Activated naive CD4-positive, alpha-beta T cell treated with anti-CD3 and anti-CD28 coated beads, Interleukin-2, amount 50 U/mL, for 72 hours (primary cell): ENCODE data around the gene CHST12. TPM values are rescaled to one million over a fixed set of nuclear protein-coding genes. Genes with fewer than 3 reads are reported as not detected.
"Not testable (repeated sequence)": the region's sequence is repeated elsewhere in the genome, so short reads cannot be mapped to it uniquely, and the experiment has no call there.

Experiments used
- ATAC-seq, 2 donors: fragments of 150-1000 bp; cut with Tn5 transposase; 2 replicates each; pipeline ENCODE4 v1.10.0; 2021; ENCODE audit warnings: mild to moderate bottlenecking in 2 of 2, moderate library complexity in 2 of 2
- DNase-seq, 2 donors: peaks; one replicate each; pipeline ENCODE4 v3.0.0; 2021 to 2022; ENCODE audit warnings: low spot score in 2 of 2
- H3K27ac Mint-ChIP-seq, 2 donors: one replicate each; pipeline ENCODE4 v1.8.0; 2022; ENCODE audit warnings: mild to moderate bottlenecking in 2 of 2, mixed read lengths in 2 of 2
- H3K36me3 Mint-ChIP-seq, 2 donors: one replicate each; pipeline ENCODE4 v1.8.0; 2022; ENCODE audit warnings: mixed read lengths in 2 of 2
- H3K9me3 Mint-ChIP-seq, 2 donors: one replicate each; pipeline ENCODE4 v1.8.0; 2022; ENCODE audit warnings: mixed read lengths in 2 of 2
- total RNA-seq, 2 donors: library from RNA; stranded (reverse); gene quantifications; one replicate each; pipeline ENCODE4 v1.2.3, GENCODE V29; 2022

Gene CHST12
- total RNA-seq, 2 donors from 2014 or later: 1.3 to 2.6 TPM

DNA sequence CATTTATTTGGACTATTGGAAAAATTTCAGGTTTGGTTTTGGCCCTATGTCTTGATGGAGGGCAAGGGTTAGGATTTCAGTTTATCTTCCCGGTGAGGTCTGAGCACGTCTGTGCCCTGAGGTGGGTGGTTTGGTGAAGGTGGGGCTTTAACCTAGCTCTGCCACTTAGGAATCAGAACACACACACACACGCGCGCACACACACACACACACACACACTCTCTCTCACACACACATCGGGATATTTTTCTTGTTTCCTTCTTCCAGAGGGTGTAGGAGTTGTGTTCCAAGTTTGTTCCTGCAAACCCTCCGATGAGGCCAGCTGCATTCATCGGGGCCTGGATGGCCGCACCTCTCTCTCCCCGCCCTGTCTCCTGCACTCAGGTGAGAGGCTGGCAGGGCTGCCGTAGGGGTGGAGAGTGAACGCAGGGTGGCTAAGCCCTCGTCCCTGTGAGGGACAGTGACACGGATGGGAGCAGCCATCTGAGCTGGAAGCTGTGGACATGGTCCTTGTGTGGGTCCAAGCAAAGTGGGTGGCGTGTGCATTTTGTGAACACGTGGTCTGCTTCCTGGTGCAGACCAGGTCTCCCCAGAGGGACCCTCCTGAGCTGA is 34.2 kb downstream of the CHST12 start:
- no peak for ATAC-seq
- Mint-ChIP-seq H3K9me3 (no peaks in the 10 kb centered on the region), H3K27ac (no peak overlapping the region), H3K36me3 (no peaks in the 10 kb centered on the region)
- DNase-seq: no peak

DNA sequence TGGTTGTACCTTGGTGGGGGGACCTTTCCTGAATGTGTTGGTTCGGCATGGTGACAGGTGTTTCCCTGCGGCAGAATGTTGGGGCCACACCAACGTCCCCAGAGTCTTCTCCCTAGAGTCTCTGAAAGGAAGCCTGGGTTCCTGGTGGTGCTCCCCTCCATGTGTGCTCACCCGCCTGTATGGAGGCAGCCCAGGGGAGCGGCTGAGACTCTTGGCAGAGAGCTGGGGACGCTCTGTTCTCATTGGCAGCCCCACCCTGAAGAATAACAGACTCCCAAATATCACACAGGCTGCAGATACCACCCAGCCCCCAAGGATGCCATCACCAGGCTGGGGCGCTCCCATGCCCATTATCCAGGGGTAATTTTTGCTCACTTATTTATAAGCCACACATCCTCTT is 34.8 kb downstream of the CHST12 start:
- DNase-seq: no peak
- Mint-ChIP-seq H3K27ac (no peak overlapping the region), H3K9me3 (no peaks in the 10 kb centered on the region), H3K36me3 (no peaks in the 10 kb centered on the region)
- no peak for ATAC-seq

GRCh38 chr7:2438775-2439174 is 35.4 kb downstream of the CHST12 start:
- Mint-ChIP-seq H3K27ac (no peak overlapping the region), H3K9me3 (no peaks in the 10 kb centered on the region), H3K36me3 (no peaks in the 10 kb centered on the region)
- no peak for DNase-seq
- ATAC-seq: no peak

- Mint-ChIP-seq H3K36me3 (no peaks in the 10 kb centered on the region), H3K9me3 (no peaks in the 10 kb centered on the region), H3K27ac (no peak overlapping the region)
- DNase-seq (no peak), ATAC-seq (no peak)
These were observed 37.3 kb downstream of the CHST12 start for GRCh38 chr7:2440608-2441245.

DNA sequence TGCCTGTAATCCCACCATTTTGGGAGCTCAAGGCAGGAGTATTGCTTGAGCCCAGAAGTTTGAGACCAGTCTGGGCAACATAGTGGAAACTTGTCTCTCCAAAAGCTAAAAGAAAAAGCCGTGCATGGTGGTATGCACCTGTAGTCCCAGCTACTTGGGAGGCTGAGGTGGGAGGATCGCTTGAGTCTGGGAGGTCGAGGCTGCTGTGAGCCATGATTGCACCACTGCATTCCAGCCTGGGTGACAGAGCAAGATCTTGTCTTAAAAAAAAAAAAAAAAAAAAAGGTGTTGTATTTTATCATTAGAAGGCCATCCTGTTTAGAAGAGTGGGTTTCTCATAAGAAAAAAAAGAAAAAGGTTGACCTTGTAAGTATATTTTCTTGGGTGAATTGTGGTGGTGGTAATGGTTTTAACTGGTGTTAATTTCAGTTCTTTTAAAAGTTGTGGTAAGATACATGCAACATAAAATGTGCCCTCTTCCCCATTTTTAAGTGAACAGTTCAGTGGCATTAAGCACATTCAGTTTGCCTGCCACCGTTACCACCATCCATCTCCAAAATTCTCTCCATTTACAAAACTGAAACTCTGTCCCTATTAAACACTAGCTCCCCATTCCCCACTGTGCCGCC is 38.1 kb downstream of the CHST12 start:
- Mint-ChIP-seq H3K9me3 (no peaks in the 10 kb centered on the region), H3K36me3 (no peaks in the 10 kb centered on the region), H3K27ac (no peak overlapping the region)
- DNase-seq (no peak), ATAC-seq (no peak)

DNA sequence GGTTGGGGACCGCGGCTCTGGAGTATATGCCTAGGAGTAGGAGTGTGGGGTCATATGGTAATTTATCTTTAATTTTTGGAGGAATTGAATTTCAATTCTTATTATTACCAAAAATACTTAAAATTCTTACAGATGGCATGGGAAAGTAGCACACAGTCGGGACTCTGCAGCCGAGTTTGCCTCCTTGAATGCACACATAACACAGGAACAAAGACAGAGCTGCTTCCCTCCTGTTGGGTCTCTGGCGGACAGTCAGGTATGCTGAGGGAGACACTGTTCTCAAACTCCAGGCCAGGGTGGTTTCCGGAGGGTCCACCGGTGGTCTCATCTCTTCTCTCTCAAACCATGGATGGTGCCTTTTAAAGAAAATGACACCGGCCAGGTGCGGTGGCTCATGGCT is 40.1 kb downstream of the CHST12 start:
- no peaks in the 10 kb centered on the region for H3K9me3 Mint-ChIP-seq
- no peaks in the 10 kb centered on the region for H3K36me3 Mint-ChIP-seq
- no peak overlapping the region for H3K27ac Mint-ChIP-seq
- ATAC-seq: no peak
- DNase-seq: no peak

DNA sequence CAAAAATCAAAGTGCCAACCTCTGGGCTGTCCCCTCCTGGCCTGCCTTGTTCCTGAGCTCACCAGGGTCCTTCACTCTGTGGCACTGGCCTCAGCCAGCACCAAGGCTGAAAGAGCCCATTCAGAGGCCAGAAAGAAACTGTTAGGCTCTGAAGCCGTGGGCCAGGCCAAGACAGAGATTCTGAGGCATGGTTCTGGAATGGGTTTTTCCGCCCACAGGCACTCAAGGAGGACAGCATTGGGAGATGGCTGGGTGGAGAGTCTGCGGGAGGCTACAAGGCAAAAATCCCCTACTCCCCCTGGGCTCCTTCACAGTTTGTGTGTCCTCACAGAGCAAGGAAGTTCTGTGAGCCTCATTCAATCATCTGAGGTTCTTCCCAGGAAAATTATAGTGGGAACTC is 41.1 kb downstream of the CHST12 start:
- Mint-ChIP-seq H3K27ac (no peak overlapping the region), H3K9me3 (no peaks in the 10 kb centered on the region), H3K36me3 (no peaks in the 10 kb centered on the region)
- no peak for ATAC-seq
- DNase-seq: no peak

GRCh38 chr7:2445047-2445446 is 41.6 kb downstream of the CHST12 start:
- DNase-seq (no peak), ATAC-seq (no peak)
- no peak overlapping the region for H3K27ac Mint-ChIP-seq
- H3K36me3 Mint-ChIP-seq: no peaks in the 10 kb centered on the region
- H3K9me3 Mint-ChIP-seq: no peaks in the 10 kb centered on the region

DNA sequence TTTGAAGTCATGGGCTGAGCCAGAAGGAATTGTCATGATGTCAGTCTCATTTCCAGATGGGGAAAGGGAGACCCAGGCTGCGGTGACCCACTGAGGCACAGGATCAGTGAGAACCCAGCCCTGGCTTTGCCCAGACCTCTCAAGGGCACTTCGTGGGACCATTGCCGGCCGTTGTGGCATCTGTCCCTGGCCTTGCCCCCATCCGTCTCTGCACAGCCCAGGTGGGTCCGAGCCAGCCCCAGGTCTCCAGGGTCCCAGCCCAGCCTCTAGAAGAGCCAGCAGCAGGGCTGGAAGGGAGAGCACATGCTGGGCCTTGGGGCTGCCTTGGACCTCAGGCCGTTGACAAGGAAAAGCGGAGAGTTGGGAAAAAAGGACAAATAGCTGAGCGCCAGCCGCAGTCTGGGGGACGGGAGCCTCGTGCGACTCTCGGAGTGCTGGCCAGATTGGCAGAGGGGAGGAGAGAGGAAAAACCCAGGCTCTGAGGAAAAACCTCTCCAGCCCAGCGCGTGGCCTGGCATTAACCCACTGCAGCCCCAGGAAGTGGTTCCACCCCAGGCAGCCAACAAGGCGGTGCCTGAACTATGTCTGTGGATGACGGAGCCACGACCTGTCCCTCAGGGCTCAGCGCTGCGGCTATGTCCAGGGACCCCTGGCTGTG is 42.6 kb downstream of the CHST12 start:
- H3K9me3 Mint-ChIP-seq: no peaks in the 10 kb centered on the region
- no peak for ATAC-seq
- peak overlapping the region in 1 of 2 donors; percentile 44 for H3K27ac Mint-ChIP-seq
- DNase-seq: no peak
- H3K36me3 Mint-ChIP-seq: no peaks in the 10 kb centered on the region

- Mint-ChIP-seq H3K27ac (no peak overlapping the region), H3K36me3 (no peaks in the 10 kb centered on the region), H3K9me3 (no peaks in the 10 kb centered on the region)
- ATAC-seq (no peak), DNase-seq (no peak)
These were observed 43.3 kb downstream of the CHST12 start for GRCh38 chr7:2446676-2447075.

DNA sequence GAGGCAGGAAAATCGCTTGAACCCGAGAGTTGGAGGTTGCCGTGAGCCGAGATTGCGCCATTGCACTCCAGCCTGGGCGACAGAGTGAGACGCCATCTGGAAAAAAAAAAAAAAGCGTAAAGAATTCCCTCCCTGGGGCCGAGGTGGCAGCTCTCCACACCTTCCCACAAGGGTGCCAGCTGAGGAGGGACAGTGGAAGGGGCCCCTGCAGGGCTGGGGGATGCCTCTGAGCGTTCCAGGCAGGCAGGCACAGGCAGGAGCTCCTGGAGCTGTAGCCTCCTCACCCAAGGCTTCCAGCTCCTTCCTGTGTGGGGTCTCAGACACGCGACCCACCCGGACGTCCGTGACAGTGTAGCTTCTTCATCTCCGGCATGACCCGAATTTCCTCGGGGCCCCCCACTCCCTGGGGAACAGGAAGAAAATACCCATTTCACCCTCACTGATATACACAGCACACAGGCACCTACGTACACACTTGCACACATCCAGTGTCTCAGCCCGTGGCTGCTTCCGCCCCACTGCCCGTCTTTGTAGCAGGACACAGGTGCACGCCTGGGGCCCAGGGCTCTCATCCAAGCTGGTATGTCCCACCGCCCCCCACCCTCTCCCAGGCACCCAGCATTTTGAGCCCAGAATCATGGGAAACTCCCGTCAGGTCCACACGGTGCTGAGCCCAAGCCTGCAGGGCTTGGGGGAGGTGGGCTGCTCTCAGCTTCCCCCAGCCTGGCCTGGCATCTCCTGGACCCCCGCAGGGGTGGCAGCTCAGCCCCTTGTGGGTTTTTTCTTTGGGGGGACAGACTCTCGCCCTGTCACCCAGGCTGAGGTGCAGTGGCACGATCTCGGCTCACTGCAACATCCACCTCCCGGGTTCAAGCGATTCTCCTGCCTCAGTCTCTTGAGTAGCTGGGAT is 47.0 kb downstream of the CHST12 start:
- no peaks in the 10 kb centered on the region for H3K9me3 Mint-ChIP-seq
- no peaks in the 10 kb centered on the region for H3K36me3 Mint-ChIP-seq
- DNase-seq (no peak), ATAC-seq (no peak)
- no peak overlapping the region for H3K27ac Mint-ChIP-seq

DNA sequence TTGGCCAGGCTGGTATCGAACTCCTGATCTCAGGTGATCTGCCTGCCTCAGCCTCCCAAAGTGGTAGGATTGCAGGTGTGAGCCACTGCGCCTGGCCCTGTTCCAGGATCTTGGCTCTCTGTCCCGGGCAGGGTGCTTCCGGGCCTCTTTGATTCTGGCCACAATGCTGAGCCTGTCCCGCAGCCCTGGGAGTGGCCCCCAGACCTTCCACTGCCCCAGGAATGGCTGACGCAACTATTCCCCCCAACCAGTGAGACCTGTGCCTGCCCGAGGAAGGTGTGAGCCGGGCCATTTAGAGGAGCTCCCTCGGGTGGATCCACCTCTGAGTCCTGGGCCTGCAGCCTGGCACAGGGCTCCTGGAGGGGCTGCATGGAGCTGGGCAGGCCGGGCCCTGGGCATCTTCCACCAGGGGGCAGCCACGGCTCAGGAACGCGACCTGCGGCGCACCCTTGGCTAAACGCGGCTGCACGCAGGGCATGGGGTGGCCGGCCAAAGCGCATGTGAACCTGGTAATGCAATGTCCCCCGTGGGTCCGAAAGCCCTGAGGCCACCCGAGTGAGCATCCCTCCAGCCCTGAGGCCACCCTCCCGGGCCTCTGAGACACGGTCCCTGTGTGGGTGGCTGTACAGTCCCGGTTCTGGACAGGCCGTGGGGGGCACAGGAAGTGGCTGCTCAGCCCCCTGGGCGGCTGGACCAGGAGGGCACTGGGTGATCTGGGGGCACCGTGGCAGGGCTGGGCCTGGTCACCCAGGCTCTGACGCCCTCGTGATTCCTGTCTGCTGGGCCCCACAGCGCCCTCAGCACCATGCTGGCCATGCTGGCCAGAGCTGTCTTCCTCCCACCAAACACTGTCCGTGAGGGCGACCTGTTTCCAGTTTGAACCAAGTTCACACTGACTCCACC is 48.0 kb downstream of the CHST12 start:
- H3K9me3 Mint-ChIP-seq: no peaks in the 10 kb centered on the region
- peak overlapping the region in 1 of 2 donors; percentile 49 for H3K27ac Mint-ChIP-seq
- peak; percentile 90 to 98 for ATAC-seq
- no peaks in the 10 kb centered on the region for H3K36me3 Mint-ChIP-seq
- DNase-seq: peak; percentile 79 to 87

GRCh38 chr7:2452074-2452507 is 48.7 kb downstream of the CHST12 start:
- Mint-ChIP-seq H3K9me3 (no peaks in the 10 kb centered on the region), H3K27ac (no peak overlapping the region), H3K36me3 (no peaks in the 10 kb centered on the region)
- DNase-seq (peak; percentile 9 to 64), ATAC-seq (peak; percentile 11 to 84)

- ATAC-seq: no peak
- no peaks in the 10 kb centered on the region for H3K9me3 Mint-ChIP-seq
- H3K27ac Mint-ChIP-seq: no peak overlapping the region
These were observed 49.3 kb downstream of the CHST12 start for GRCh38 chr7:2452643-2453270.

GRCh38 chr7:2453849-2454248 is 50.4 kb downstream of the CHST12 start:
- H3K27ac Mint-ChIP-seq, DNase-seq, H3K36me3 Mint-ChIP-seq, ATAC-seq, H3K9me3 Mint-ChIP-seq: not testable (repeated sequence)

More at GRCh38 chr7:2452643-2453270, 49.3 kb downstream of the CHST12 start:
- DNase-seq: no peak
- H3K36me3 Mint-ChIP-seq: no peaks in the 10 kb centered on the region
